ENCODE results near the gene MRPL42. TPM values are rescaled to one million over a fixed set of nuclear protein-coding genes. Genes with fewer than 3 reads are reported as not detected.

MRPL42 gene
- total and polyA plus RNA-seq, 2 of the 4 experiments (the other 2 are of a cell fraction), result 64.2 to 90.7 TPM

- TF ChIP-seq SMC3 (IDR thresholded peaks at IDR 0.05; ENCODE audit: low read depth, low read length) (no peak), MXI1 (IDR thresholded peaks at IDR 0.05; ENCODE audit: borderline replicate concordance, low read depth, low read length) (no peak), MAZ (IDR thresholded peaks at IDR 0.05; ENCODE audit: borderline replicate concordance, low read depth, low read length) (no peak), MAFK (IDR thresholded peaks at IDR 0.05; ENCODE audit: low read depth, low read length) (no peak), FOS (IDR thresholded peaks at IDR 0.05; ENCODE audit: low read depth, low read length) (no peak), CHD1 (IDR thresholded peaks at IDR 0.05; ENCODE audit: low read depth, low read length) (no peak), NFE2L2 (IDR thresholded peaks at IDR 0.05; ENCODE audit: low read depth, low read length) (no peak), RAD21 (IDR thresholded peaks at IDR 0.05; ENCODE audit: low read length) (no peak), RFX5 (IDR thresholded peaks at IDR 0.05; ENCODE audit: low read depth, low read length) (no peak), RCOR1 (IDR thresholded peaks at IDR 0.05; ENCODE audit: insufficient replicate concordance, low read length) (no peak), POLR2A (IDR thresholded peaks at IDR 0.05; ENCODE audit: low read depth, low read length) (no peak), BHLHE40 (IDR thresholded peaks at IDR 0.05; ENCODE audit: low read depth, low read length) (no peak), CEBPB (IDR thresholded peaks at IDR 0.05; ENCODE audit: low read depth, low read length) (no peak)
- TF ChIP-seq, protein P1, sequence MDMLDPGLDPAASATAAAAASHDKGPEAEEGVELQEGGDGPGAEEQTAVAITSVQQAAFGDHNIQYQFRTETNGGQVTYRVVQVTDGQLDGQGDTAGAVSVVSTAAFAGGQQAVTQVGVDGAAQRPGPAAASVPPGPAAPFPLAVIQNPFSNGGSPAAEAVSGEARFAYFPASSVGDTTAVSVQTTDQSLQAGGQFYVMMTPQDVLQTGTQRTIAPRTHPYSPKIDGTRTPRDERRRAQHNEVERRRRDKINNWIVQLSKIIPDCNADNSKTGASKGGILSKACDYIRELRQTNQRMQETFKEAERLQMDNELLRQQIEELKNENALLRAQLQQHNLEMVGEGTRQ (IDR thresholded peaks at IDR 0.05; ENCODE audit: low read depth, low read length), result no peak
- TF ChIP-seq, protein P2, sequence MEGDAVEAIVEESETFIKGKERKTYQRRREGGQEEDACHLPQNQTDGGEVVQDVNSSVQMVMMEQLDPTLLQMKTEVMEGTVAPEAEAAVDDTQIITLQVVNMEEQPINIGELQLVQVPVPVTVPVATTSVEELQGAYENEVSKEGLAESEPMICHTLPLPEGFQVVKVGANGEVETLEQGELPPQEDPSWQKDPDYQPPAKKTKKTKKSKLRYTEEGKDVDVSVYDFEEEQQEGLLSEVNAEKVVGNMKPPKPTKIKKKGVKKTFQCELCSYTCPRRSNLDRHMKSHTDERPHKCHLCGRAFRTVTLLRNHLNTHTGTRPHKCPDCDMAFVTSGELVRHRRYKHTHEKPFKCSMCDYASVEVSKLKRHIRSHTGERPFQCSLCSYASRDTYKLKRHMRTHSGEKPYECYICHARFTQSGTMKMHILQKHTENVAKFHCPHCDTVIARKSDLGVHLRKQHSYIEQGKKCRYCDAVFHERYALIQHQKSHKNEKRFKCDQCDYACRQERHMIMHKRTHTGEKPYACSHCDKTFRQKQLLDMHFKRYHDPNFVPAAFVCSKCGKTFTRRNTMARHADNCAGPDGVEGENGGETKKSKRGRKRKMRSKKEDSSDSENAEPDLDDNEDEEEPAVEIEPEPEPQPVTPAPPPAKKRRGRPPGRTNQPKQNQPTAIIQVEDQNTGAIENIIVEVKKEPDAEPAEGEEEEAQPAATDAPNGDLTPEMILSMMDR (conservative IDR thresholded peaks at IDR 0.05; ENCODE audit: low read depth, low read length), result no peak
- TF ChIP-seq, protein P3, sequence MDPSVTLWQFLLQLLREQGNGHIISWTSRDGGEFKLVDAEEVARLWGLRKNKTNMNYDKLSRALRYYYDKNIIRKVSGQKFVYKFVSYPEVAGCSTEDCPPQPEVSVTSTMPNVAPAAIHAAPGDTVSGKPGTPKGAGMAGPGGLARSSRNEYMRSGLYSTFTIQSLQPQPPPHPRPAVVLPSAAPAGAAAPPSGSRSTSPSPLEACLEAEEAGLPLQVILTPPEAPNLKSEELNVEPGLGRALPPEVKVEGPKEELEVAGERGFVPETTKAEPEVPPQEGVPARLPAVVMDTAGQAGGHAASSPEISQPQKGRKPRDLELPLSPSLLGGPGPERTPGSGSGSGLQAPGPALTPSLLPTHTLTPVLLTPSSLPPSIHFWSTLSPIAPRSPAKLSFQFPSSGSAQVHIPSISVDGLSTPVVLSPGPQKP (IDR thresholded peaks at IDR 0.05; ENCODE audit: borderline replicate concordance, low read depth, low read length), result no peak
- H3K23ac ChIP-seq (ENCODE audit: low read depth, low read length), result no peak overlapping the region
- H3K56ac ChIP-seq (ENCODE audit: extremely low read depth, insufficient read depth, low read length), result no peak overlapping the region
- H2AK5ac ChIP-seq (ENCODE audit: low read depth, low read length), result no peak overlapping the region
- H3K27ac ChIP-seq (ENCODE audit: insufficient read depth, low read length), result no peak overlapping the region
- H2AFZ ChIP-seq (replicated peaks; ENCODE audit: low read length, poor library complexity), result no peak overlapping the region
- H3K9ac ChIP-seq (ENCODE audit: low read depth, low read length), result no peak overlapping the region
- 0 out of 2 replicates have a peak, but pooled peaks cover 3% of the 10 kb centered on the region for H3K9me1 ChIP-seq (ENCODE audit: insufficient read depth, low read length)
- no peak overlapping the region for H3K18ac ChIP-seq (ENCODE audit: low read depth, low read length)
- H2BK15ac ChIP-seq (ENCODE audit: low read depth, low read length), result no peak overlapping the region
- peaks cover 3% of the 10 kb centered on the region for H3K36me3 ChIP-seq (ENCODE audit: control insufficient read depth, insufficient read depth, low read length)
- H3K4ac ChIP-seq (ENCODE audit: low read depth, low read length), result no peak overlapping the region
- no TSS peak for BruUV-seq (replicated peaks)
- ATAC-seq (ENCODE audit: low read depth) (no peak), DNase-seq (no peak)
- in situ Hi-C loops (cut with MboI; ENCODE audit: low sequenced_read_pairs), result loop anchor here (5.0 to 10.0 kb wide), 2 partner anchors 255 to 602 kb away; no protein-coding TSS in a partner anchor
- H2BK20ac ChIP-seq (ENCODE audit: low read depth, low read length), result no peak overlapping the region
- H4K20me1 ChIP-seq (ENCODE audit: insufficient read depth, low read length), result no peaks in the 10 kb centered on the region
- intact Hi-C loops (cut with micrococcal nuclease), result loop anchor here (5.0 to 10.0 kb wide), 2 partner anchors 185 to 267 kb away; no protein-coding TSS in a partner anchor
- H3K9me3 ChIP-seq (ENCODE audit: control insufficient read depth, insufficient read depth, low read length), result no peaks in the 10 kb centered on the region
- H3K79me1 ChIP-seq (ENCODE audit: low read depth in 1 of 2, low read length in 2 of 2), result peaks cover 0 to 13% of the 10 kb centered on the region in 2 experiments; a peak in 2 of 4 replicates
- no peak overlapping the region for H3K4me3 ChIP-seq (ENCODE audit: insufficient read depth, low read depth, low read length)
- no peak overlapping the region for H4K5ac ChIP-seq (ENCODE audit: low read depth, low read length)
- no peak overlapping the region for H3K4me2 ChIP-seq (ENCODE audit: low read depth, low read length)
- no CpG with 5 or more reads among the region's 1 CpG for WGBS, 2 experiments (ENCODE audit: extremely low coverage in 2 of 2, insufficient read length in 1 of 2)
- ChIA-PET POLR2A (ENCODE audit: unreplicated experiment) (no interaction called here), CTCF (no interaction called here)
- H3K27me3 ChIP-seq (ENCODE audit: control insufficient read depth, insufficient read depth, low read length), result no peaks in the 10 kb centered on the region
- no peak overlapping the region for H4K8ac ChIP-seq (ENCODE audit: low read depth in 2 of 2, low read length in 2 of 2)
- no peak overlapping the region for H4K91ac ChIP-seq (ENCODE audit: insufficient read depth, low read depth, low read length)
- H2BK120ac ChIP-seq (ENCODE audit: low read depth, low read length), result no peak overlapping the region
- dilution Hi-C loops (cut with HindIII; ENCODE audit: low sequenced_read_pairs, unreplicated experiment), result no loop called here
- H3K14ac ChIP-seq (replicated peaks; ENCODE audit: low read depth, low read length), result no peak overlapping the region
- H2BK5ac ChIP-seq (ENCODE audit: low read depth, low read length, poor library complexity, severe bottlenecking), result no peak overlapping the region
- H2AK9ac ChIP-seq (replicated peaks; ENCODE audit: low read depth, low read length, poor library complexity), result no peak overlapping the region
- H3K4me1 ChIP-seq (ENCODE audit: control insufficient read depth, insufficient read depth, low read length), result no peaks in the 10 kb centered on the region
These were observed 32.9 kb downstream of the MRPL42 start for GRCh38 chr12:93500201-93500600.
